HG03457 (cell line): Measurements from ENCODE around the gene FNBP1L.
"Not testable (repeated sequence)": the region's sequence is repeated elsewhere in the genome, so short reads cannot be mapped to it uniquely, and the experiment has no call there.

ENCODE experiments used
- ATAC-seq: cut with Tn5 transposase; IDR thresholded peaks from one replicate; pipeline ENCODE4 v1.9.1; 2021; ENCODE audit warnings: moderate number of reproducible peaks; ENCODE audit not compliant: unreplicated experiment

Gene FNBP1L

GRCh38 chr1:93591291-93591675 is 143.4 kb downstream of the FNBP1L start:
- not testable (repeated sequence) for ATAC-seq

DNA sequence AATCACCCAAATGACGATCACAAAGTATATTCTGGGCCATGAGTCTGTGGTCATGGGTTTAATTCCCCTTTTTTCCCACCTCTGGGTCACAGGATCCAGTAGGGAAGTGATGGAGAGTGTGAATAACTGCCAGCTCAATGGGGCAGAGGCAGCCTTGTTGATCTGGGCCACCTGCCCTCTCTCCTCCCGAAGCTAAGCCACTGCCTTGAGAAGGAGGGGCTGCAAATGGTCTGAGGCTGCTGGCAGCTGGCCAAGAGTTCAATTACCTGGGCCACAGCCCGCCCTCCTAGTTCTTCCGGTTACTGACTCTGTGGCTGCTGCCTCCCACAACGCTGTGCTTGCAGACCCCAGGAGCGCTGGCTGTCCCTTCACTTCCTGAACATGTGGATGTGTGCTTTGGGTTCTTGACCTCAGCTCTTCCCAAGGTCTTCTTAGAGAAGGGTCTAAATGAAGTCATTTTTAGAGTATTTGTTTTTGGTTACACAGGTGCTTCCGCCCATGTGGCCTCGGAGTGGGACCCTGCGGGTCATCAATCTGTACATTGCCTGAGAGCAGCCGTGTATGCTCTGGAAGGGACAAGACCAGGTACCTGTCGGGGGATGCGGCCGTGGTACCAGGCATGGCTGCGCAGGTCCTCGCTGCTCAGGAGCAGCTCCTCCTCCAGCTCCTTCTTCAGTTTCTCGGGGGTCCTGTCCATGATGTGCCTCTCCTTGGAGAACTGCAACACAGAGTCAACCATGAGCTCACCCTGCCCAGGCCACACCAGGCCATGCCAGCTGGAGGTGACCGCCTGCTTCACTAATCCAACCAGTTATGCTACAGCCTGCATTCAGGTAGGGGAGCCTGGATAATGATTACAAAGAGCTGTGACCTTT is 144.0 kb downstream of the FNBP1L start:
- peak; percentile 78 for ATAC-seq

- ATAC-seq: no peak
Measured at GRCh38 chr1:93592551-93592949, 144.6 kb downstream of the FNBP1L start.

DNA sequence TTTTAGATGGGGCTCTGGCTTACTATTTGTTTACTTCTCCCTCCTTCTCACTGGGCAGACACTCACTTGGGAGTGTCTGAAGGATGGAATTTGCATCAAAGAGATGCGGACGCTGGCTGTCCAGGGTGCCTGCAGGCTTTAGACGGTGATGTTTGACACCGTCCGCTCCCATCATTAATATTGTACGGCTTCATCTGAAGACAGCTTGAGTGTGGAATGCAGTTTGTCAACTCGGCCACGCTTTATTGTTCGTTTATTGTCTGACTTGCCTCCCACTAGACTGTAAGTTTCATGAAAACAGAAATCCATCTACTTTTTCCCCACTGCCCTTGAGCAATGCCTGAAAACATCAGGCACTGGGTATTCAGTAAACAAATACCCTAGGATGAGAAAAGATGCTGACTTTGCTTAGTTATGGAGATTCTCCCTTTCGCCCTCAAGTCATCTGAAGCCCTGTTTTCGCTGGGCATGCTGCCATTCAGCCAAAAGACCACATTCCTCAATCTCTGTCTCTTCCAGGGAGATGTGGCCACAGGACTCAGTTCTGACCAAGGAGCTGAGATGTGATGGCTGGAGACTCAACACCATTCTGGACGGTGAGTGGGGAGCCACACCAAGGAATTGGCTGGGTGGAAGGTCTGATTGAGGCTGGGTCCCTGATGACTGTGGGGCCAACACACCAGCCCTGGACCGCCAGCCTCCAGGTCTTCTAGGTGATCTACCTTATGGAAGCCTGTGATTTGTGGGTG is 146.1 kb downstream of the FNBP1L start:
- no peak for ATAC-seq

GRCh38 chr1:93594603-93594880 is 146.6 kb downstream of the FNBP1L start:
- no peak for ATAC-seq

GRCh38 chr1:93595266-93595665 is 147.3 kb downstream of the FNBP1L start:
- ATAC-seq: no peak

- ATAC-seq: no peak
Measured at GRCh38 chr1:93595743-93596142, 147.8 kb downstream of the FNBP1L start.

DNA sequence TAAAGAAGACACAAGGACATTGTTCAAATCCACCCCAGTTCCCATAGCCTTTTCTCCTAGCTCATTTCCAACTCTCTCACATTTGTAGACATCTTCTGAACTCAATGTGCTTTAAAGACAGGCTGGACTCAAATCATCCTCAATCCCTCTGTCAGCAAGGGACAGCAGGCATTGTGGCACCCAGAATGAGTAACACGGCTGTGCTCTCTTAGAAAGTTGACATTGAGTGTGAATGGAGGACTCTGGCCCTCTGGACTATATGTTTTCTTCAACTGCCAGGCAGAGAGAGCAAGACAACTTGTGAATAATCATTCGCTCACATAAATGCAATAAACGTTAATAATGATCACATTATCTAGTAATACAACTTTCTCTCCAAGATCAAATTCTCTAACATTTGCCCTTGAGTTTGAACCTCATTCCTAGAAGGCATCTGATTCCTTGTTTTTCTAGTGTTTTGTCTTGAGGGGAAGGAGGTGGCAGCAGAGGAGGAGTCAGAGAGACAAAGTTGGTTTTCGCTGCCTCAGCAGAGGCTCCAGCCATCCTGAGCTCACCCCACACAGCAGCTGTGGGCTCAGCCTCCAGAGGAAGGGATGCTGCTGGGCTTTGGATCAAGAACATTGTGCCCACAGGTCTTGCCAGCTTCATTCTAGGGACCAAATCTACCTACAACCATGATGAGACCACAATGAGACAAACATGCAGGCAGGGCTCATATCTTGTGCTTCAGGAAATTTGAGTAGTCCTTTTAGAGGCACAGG is 148.6 kb downstream of the FNBP1L start:
- ATAC-seq: no peak

GRCh38 chr1:93597709-93598108 is 149.8 kb downstream of the FNBP1L start:
- ATAC-seq: no peak

DNA sequence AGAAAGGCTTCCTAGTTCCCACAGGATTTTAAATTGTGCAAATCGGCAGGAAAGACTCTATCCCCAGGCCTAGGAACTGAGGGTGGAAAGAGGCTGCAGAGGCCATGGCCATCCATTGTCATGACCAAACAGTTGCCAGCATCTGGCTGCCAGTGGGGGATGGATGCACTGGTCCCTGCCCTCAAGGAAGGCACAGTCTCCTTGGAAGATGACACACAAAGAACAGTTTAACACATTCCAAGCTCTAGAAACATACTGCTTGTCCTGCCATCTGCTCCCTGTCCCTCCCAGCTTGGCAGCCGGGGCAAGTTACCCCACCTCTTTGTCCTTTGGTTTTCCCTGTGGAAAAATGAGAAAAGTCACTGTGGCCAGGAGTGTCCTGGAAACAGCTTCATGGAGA is 150.5 kb downstream of the FNBP1L start:
- ATAC-seq: no peak

- ATAC-seq: no peak
Measured at GRCh38 chr1:93598861-93599439, 151.0 kb downstream of the FNBP1L start.

DNA sequence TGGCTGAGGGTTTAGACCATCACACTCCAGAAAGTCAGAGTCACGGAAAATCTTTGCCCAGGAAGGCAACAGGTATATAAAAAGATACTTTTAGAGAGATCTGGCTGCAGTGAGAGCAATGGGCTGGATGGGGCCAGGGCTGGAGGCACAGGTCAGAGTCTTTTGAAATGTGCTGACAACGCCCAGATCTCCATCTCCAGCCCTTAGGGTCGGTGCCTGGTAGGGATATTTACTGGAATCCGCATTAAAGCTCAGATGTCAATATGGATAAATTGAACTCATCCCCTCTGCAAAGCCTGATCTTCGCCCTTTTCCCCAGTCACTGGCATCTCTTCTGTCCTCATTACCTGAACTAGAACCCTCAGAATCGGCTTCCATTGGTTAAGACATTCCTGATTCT is 151.6 kb downstream of the FNBP1L start:
- no peak for ATAC-seq

- ATAC-seq: no peak
Measured at GRCh38 chr1:93600663-93601062, 152.7 kb downstream of the FNBP1L start.

DNA sequence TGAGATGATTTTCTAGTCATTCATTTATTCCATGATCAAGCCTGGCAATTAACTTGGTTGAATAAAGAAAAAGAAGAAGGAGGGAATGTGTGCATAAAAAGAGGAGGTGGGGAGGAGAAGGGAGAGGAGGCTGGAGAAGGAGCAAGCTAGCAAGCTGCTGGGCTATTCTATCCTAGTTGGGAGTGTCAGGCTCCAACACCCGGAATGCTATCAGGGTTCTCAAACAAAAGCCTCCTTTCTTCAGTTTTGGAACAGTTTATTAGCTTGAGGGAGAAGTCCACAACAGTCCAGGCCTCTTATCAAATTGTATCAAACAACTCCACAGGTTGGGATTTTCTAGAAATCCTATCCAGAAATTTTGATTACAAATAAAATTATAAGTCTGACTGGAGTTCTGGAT is 153.8 kb downstream of the FNBP1L start:
- ATAC-seq: no peak

GRCh38 chr1:93602101-93602500 is 154.2 kb downstream of the FNBP1L start:
- ATAC-seq: no peak

DNA sequence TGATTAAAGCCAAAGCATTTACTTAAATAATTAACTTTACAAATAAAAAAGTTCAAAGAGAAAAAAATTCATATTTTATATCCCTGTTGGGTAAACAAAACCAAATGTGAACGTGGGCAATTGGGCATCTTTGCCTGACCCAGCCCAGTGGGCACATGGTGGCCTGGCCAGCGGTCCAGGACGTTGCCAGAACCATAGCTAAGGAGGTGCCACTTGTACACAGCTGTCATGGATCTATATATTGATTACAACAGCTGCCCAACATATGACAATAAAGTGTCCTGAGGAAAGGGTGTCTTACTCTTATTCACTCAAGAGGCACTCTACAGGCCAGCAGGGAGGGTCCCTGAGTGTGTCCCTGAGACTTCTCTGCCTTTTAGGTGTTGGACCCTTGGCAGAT is 155.2 kb downstream of the FNBP1L start:
- ATAC-seq: no peak

DNA sequence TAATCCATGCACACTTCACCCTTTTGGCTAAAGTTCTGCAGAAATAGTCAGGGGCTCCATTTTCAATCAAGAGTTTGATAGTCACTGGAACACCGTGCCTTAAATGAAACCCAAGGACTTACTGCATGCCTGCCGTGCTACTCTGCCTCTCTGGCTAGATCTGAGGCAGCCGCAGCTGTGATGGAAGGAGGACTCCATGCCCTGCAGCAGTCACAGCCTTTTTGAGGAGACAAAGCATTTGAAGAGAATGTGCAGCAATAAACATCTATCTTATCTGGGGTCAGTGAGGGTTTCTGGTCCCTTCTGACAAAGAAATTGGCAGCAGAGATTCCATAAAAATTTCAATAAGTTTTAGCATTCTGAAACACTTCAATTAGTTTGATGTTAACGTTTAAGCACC is 155.7 kb downstream of the FNBP1L start:
- ATAC-seq: no peak
